NB4 (cell line): ENCODE measurements around the gene C9orf72.
A peak's percentile ranks its signal among the peaks of the same experiment; 100 is the strongest.
"Not testable (repeated sequence)": the region's sequence is repeated elsewhere in the genome, so short reads cannot be mapped to it uniquely, and the experiment has no call there.

ENCODE experiments used
- DNase-seq: peaks from one replicate; pipeline ENCODE4 v3.0.0; 2010; ENCODE audit warnings: low read depth
- H3K4me3 ChIP-seq: one replicate; pipeline ENCODE4 v1.5.1; 2011; ENCODE audit warnings: mild to moderate bottlenecking, low read depth, low read length, moderate library complexity
- CTCF ChIP-seq: IDR thresholded peaks from one replicate; pipeline ENCODE4 v1.5.1; 2012; ENCODE audit warnings: low read depth, low read length
- MAX ChIP-seq: IDR thresholded peaks from 2 replicates; pipeline ENCODE4 v1.6.1; 2011; ENCODE audit warnings: low read depth, low read length
- MYC ChIP-seq: IDR thresholded peaks from 2 replicates; pipeline ENCODE4 v1.6.1; 2011; ENCODE audit warnings: low read depth, low read length
- POLR2A ChIP-seq: IDR thresholded peaks from 2 replicates; pipeline ENCODE4 v1.6.1; 2011; ENCODE audit warnings: mild to moderate bottlenecking; ENCODE audit not compliant: insufficient read length; ENCODE audit errors: extremely low read depth

Gene C9orf72

GRCh38 chr9:27572918-27573633 is at the start of gene C9orf72:
Gene C9orf72, minus strand, starts transcription at chr9:27573481. Its CDS starts 6,361 bp downstream, at chr9:27567120.
- peak within 1 kb of the TSS; percentile 72 for H3K4me3 ChIP-seq
- peak; percentile 45 for TF ChIP-seq POLR2A
- no peak for TF ChIP-seq CTCF
- DNase-seq: peak; percentile 80

GRCh38 chr9:27622693-27623340 is 49.5 kb upstream of the C9orf72 start:
- TF ChIP-seq POLR2A (no peak), CTCF (no peak), MAX (no peak), MYC (no peak)
- H3K4me3 ChIP-seq: no peak overlapping the region
- peak; percentile 78 for DNase-seq

- DNase-seq: no peak
- H3K4me3 ChIP-seq: no peak overlapping the region
- no peak for TF ChIP-seq MYC
- no peak for TF ChIP-seq CTCF
- TF ChIP-seq MAX: no peak
- TF ChIP-seq POLR2A: no peak
Measured at GRCh38 chr9:27619743-27620142, 46.5 kb upstream of the C9orf72 start.

- no peak overlapping the region for H3K4me3 ChIP-seq
- DNase-seq: no peak
- TF ChIP-seq POLR2A (no peak), MAX (no peak), CTCF (no peak), MYC (no peak)
Measured at GRCh38 chr9:27618066-27618465, 44.8 kb upstream of the C9orf72 start.

- no peak overlapping the region for H3K4me3 ChIP-seq
- DNase-seq: no peak
- TF ChIP-seq CTCF: no peak
- TF ChIP-seq POLR2A: no peak
- no peak for TF ChIP-seq MYC
- TF ChIP-seq MAX: no peak
Measured at GRCh38 chr9:27614551-27614950, 41.3 kb upstream of the C9orf72 start.

- not testable (repeated sequence) for DNase-seq, H3K4me3 ChIP-seq
Measured at GRCh38 chr9:27612036-27612435, 38.8 kb upstream of the C9orf72 start.
